GM13977 (cell line): ENCODE measurements around the gene HOXB3.
A peak's percentile ranks its signal among the peaks of the same experiment; 100 is the strongest.

Experiments used
- DNase-seq: peaks from one replicate; pipeline ENCODE4 v3.0.0; 2012; ENCODE audit warnings: low spot score
- CTCF ChIP-seq: IDR thresholded peaks from 2 replicates; pipeline ENCODE4 v1.5.1; 2012; ENCODE audit warnings: mild to moderate bottlenecking, control low read depth; ENCODE audit not compliant: insufficient read depth; ENCODE audit errors: extremely low read depth, missing control alignments
- in situ Hi-C: fragments of 300-500 bp; cut with MboI; formaldehyde crosslinking; loops from one replicate; pipeline ENCODE4 v1.12.0; 2022; ENCODE audit warnings: low sequenced_read_pairs, low pct_unique_long_range_greater_than_20kb, mixed read lengths, inconsistent platforms; ENCODE audit not compliant: unreplicated experiment

HOXB3 gene

GRCh38 chr17:48558057-48558830 is 31.8 kb downstream of the HOXB3 start:
- no peak for DNase-seq
- no peak for TF ChIP-seq CTCF
- in situ Hi-C loops = no loop called here

- DNase-seq = no peak
- in situ Hi-C loops = no loop called here
These were observed 33.3 kb downstream of the HOXB3 start for GRCh38 chr17:48556576-48557401.

GRCh38 chr17:48556229-48556575 is 33.8 kb downstream of the HOXB3 start:
- TF ChIP-seq CTCF = no peak
- DNase-seq = no peak
- in situ Hi-C loops = no loop called here

More at GRCh38 chr17:48556576-48557401, 33.3 kb downstream of the HOXB3 start:
- no peak for TF ChIP-seq CTCF

- TF ChIP-seq CTCF = no peak
- in situ Hi-C loops = no loop called here
- peak; percentile 77 for DNase-seq
These were observed 34.5 kb downstream of the HOXB3 start for GRCh38 chr17:48555258-48556228.

- no peak for TF ChIP-seq CTCF
- in situ Hi-C loops = no loop called here
- DNase-seq = no peak
These were observed 35.4 kb downstream of the HOXB3 start for GRCh38 chr17:48554412-48555257.
